Ovary (tissue), 3 donors: ENCODE results near the gene DNAAF8.

Experiments used
- EP300 ChIP-seq: sonication (generic); formaldehyde crosslinking; IDR thresholded peaks from one replicate; pipeline ENCODE4 v1.6.1; 2017; ENCODE audit warnings: antibody characterized with exemption
- TF ChIP-seq, protein P1 (sequence below), 3 donors: fragments of 450-650 bp in 2 of 3; fragments of 200-600 bp in 1 of 3; IDR thresholded peaks; one replicate each; pipeline versions ENCODE4 v1.5.1 to v1.8.0; 2016 to 2022; ENCODE audit warnings: antibody characterized with exemption in 3 of 3, mild to moderate bottlenecking in 1 of 3
- donor health status: DM: no; HTN: no; CAD: no.

DNA sequence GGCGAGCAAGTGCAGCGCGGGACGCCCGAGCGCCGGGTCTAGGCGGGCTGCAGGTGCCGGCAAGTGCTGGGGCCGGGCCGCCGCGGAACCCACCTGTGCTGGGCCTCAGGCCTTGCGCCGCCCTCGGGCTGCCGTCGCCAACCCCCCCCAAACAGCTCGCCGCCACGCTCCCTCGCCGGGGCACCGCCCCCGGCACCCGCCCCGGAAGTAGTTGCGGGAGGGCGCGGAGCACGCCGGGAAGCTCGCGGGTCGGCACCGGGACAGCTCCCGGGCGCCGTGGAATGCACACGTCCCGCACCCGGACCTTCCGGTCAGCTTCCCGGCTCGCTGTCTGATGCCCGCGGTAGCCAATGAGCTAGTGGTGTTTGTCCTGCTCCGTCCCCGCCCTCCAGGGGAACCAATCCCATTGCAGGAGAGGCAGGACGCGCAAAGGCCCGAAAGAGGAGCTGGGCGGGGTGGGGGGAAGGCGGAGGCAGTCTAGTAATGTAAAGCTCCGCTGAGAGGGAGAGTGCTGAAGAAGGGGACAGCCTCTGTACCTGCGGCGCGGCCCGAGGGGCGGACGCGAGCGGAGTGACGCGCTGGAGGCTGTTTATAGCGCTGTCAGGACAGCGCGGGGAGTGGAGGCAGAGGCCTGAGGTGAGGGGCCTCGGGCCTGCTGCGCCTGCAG is at the start of gene DNAAF8, which contains the start of gene ANKS3:
- no peak for TF ChIP-seq EP300
- TF ChIP-seq, protein P1, sequence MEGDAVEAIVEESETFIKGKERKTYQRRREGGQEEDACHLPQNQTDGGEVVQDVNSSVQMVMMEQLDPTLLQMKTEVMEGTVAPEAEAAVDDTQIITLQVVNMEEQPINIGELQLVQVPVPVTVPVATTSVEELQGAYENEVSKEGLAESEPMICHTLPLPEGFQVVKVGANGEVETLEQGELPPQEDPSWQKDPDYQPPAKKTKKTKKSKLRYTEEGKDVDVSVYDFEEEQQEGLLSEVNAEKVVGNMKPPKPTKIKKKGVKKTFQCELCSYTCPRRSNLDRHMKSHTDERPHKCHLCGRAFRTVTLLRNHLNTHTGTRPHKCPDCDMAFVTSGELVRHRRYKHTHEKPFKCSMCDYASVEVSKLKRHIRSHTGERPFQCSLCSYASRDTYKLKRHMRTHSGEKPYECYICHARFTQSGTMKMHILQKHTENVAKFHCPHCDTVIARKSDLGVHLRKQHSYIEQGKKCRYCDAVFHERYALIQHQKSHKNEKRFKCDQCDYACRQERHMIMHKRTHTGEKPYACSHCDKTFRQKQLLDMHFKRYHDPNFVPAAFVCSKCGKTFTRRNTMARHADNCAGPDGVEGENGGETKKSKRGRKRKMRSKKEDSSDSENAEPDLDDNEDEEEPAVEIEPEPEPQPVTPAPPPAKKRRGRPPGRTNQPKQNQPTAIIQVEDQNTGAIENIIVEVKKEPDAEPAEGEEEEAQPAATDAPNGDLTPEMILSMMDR (IDR thresholded peaks at IDR 0.05), result no peak
